Vagina (tissue), 2 donors: ENCODE measurements around the gene PLCD4.

ENCODE experiments used
- CTCF ChIP-seq, 3 experiments: fragments of 450-650 bp in 2 of 3; fragments of 200-600 bp in 1 of 3; sonication (generic) in 1 of 3; IDR thresholded peaks; one replicate each; pipeline ENCODE4 v1.5.1; 2017 to 2019; ENCODE audit warnings: antibody characterized with exemption in 3 of 3, mild to moderate bottlenecking in 2 of 3, moderate library complexity in 2 of 3
- POLR2A ChIP-seq, 2 donors: fragments of 450-650 bp; IDR thresholded peaks; one replicate each; pipeline ENCODE4 v1.6.1; 2017; ENCODE audit warnings: antibody characterized with exemption in 2 of 2, mild to moderate bottlenecking in 2 of 2, moderate library complexity in 2 of 2

GRCh38 chr2:218566296-218566695 lies 41.4 kb upstream of the PLCD4 start:
- TF ChIP-seq CTCF (IDR thresholded peaks at IDR 0.05) (no peak), POLR2A (IDR thresholded peaks at IDR 0.05) (no peak)
